ENCODE data around the gene ESYT2.

ESYT2 gene

GRCh38 chr7:158765020-158765419 lies 64.3 kb downstream of the ESYT2 start:
- no peak for DNase-seq

- no peak for DNase-seq
Measured at GRCh38 chr7:158763454-158764033, 65.8 kb downstream of the ESYT2 start.

- DNase-seq = no peak
Measured at GRCh38 chr7:158761945-158762344, 67.4 kb downstream of the ESYT2 start.

- DNase-seq = no peak
Measured at GRCh38 chr7:158760936-158761335, 68.4 kb downstream of the ESYT2 start.

GRCh38 chr7:158760445-158760764 lies 68.9 kb downstream of the ESYT2 start:
- DNase-seq = no peak

- peak; percentile 77 for DNase-seq
Measured at GRCh38 chr7:158759749-158760444, 69.4 kb downstream of the ESYT2 start.

GRCh38 chr7:158759245-158759614 lies 70.1 kb downstream of the ESYT2 start:
- peak; percentile 22 to 44 for DNase-seq

- DNase-seq = no peak
Measured at GRCh38 chr7:158758586-158759244, 70.6 kb downstream of the ESYT2 start.

GRCh38 chr7:158757404-158757989 lies 71.8 kb downstream of the ESYT2 start:
- no peak for DNase-seq

GRCh38 chr7:158754746-158755444 lies 74.4 kb downstream of the ESYT2 start:
- DNase-seq = no peak

- DNase-seq = no peak
Measured at GRCh38 chr7:158753900-158754299, 75.4 kb downstream of the ESYT2 start.

- DNase-seq = no peak
Measured at GRCh38 chr7:158751751-158752150, 77.6 kb downstream of the ESYT2 start.

GRCh38 chr7:158751199-158751598 lies 78.1 kb downstream of the ESYT2 start:
- DNase-seq = no peak

- no peak for DNase-seq
Measured at GRCh38 chr7:158750702-158751101, 78.6 kb downstream of the ESYT2 start.

GRCh38 chr7:158749396-158749795 lies 79.9 kb downstream of the ESYT2 start:
- DNase-seq = no peak

GRCh38 chr7:158748335-158748734 lies 81.0 kb downstream of the ESYT2 start:
- no peak for DNase-seq

- DNase-seq = no peak
Measured at GRCh38 chr7:158747408-158747807, 81.9 kb downstream of the ESYT2 start.

- DNase-seq = no peak
Measured at GRCh38 chr7:158746957-158747356, 82.4 kb downstream of the ESYT2 start.

- DNase-seq = no peak
Measured at GRCh38 chr7:158745057-158745715, 84.1 kb downstream of the ESYT2 start.

GRCh38 chr7:158744070-158744469 lies 85.2 kb downstream of the ESYT2 start:
- DNase-seq = no peak

- DNase-seq = no peak
Measured at GRCh38 chr7:158743219-158743618, 86.1 kb downstream of the ESYT2 start.

- no peak for DNase-seq
Measured at GRCh38 chr7:158742065-158742821, 87.1 kb downstream of the ESYT2 start.

Measured in NCI-H187 (cell line).